DND-41 (cell line): ENCODE results near the gene CRIP1.

Source experiments
- ATAC-seq: fragments of 200-7000 bp; cut with Tn5 transposase; 3 replicates; pipeline ENCODE4 v1.9.1; 2021; ENCODE audit warnings: low read depth; ENCODE audit not compliant: insufficient read depth
- DNase-seq: peaks from one replicate; pipeline ENCODE4 v3.0.0-alpha.2; 2020
- H2AFZ ChIP-seq: 2 replicates; pipeline ENCODE4 v1.6.0; 2012; ENCODE audit warnings: low read depth, low read length
- H3K27ac ChIP-seq: 2 replicates; pipeline ENCODE4 v1.5.1; 2012; ENCODE audit warnings: low read length, inconsistent platforms
- H3K27me3 ChIP-seq: fragments of 200-600 bp; sonication (generic); 2 replicates; pipeline ENCODE4 v1.6.0; 2012; ENCODE audit warnings: low read length, mild to moderate bottlenecking, inconsistent platforms; ENCODE audit not compliant: insufficient read depth, poor library complexity
- H3K36me3 ChIP-seq: 2 replicates; pipeline ENCODE4 v1.5.1; 2012; ENCODE audit warnings: low read length, inconsistent platforms; ENCODE audit not compliant: insufficient read depth
- H3K4me1 ChIP-seq: 2 replicates; pipeline ENCODE4 v1.5.1; 2012; ENCODE audit warnings: mild to moderate bottlenecking, low read length; ENCODE audit not compliant: insufficient read depth
- H3K4me2 ChIP-seq: 2 replicates; pipeline ENCODE4 v1.6.0; 2012; ENCODE audit warnings: mild to moderate bottlenecking, moderate library complexity, low read length, inconsistent platforms; ENCODE audit not compliant: insufficient read depth
- H3K4me3 ChIP-seq, 2 experiments: fragments of 200-600 bp in 1 of 2; shearing (Covaris generic) in 1 of 2; 2 replicates each; pipeline ENCODE4 v1.5.1; 2012 to 2016; ENCODE audit warnings: inconsistent platforms in 2 of 2, low read length in 2 of 2, mild to moderate bottlenecking in 2 of 2, low read depth in 1 of 2, moderate library complexity in 1 of 2
- H3K79me2 ChIP-seq: 2 replicates; pipeline ENCODE4 v1.6.0; 2012; ENCODE audit warnings: low read length, inconsistent platforms; ENCODE audit not compliant: insufficient read depth
- H3K9ac ChIP-seq: 2 replicates; pipeline ENCODE4 v1.6.0; 2012; ENCODE audit warnings: low read depth, mild to moderate bottlenecking, inconsistent platforms, low read length, moderate library complexity
- H3K9me3 ChIP-seq: 2 replicates; pipeline ENCODE4 v1.5.1; 2012; ENCODE audit warnings: low read length, moderate library complexity, mild to moderate bottlenecking, inconsistent platforms; ENCODE audit not compliant: insufficient read depth, severe bottlenecking
- H4K20me1 ChIP-seq: 2 replicates; pipeline ENCODE4 v1.6.0; 2012; ENCODE audit warnings: low read length; ENCODE audit not compliant: insufficient read depth
- EZH2 ChIP-seq: IDR thresholded peaks from 3 replicates; pipeline ENCODE4 v1.6.1; 2012; ENCODE audit warnings: borderline replicate concordance, low read depth, mild to moderate bottlenecking, moderate library complexity, low read length, inconsistent platforms; ENCODE audit not compliant: severe bottlenecking
- TF ChIP-seq, protein P1 (sequence below): IDR thresholded peaks from 2 replicates; pipeline ENCODE4 v1.5.1; 2012; ENCODE audit warnings: borderline replicate concordance, low read length, moderate library complexity, mild to moderate bottlenecking; ENCODE audit not compliant: poor library complexity, severe bottlenecking; ENCODE audit errors: extremely low read depth

The CRIP1 gene

DNA sequence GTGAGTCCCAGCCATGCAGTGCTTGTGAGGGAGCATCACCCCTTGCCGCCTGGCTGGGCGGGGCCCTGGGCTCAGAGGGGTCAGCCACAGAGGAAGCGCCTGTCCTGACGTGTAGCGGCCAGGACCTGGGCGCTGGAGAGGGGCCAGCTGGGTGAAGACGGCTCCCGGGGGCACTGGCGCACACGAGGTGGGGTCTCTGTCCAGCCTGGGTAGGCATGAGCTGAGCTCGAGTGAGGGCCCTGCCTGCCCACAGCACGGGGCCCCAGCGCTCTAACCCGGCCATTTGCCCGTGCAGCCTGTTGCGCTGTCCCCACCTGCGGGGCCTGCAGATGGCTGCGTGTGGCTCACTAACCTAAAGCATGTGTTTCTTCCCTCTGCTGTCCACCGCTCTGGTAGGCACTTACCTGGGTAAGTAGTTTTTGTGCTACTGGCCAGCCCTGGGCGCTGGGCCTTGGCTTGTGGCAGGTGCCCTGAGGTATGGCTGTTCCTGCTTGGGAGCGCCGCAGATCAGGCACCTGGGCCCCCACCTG lies 18.7 kb upstream of the CRIP1 start:
- no peak for ATAC-seq
- H3K4me3 ChIP-seq: no peak overlapping the region
- no peaks in the 10 kb centered on the region for H3K79me2 ChIP-seq
- no peak overlapping the region for H3K9ac ChIP-seq
- no peak overlapping the region for H2AFZ ChIP-seq
- no peak for TF ChIP-seq EZH2
- TF ChIP-seq, protein P1, sequence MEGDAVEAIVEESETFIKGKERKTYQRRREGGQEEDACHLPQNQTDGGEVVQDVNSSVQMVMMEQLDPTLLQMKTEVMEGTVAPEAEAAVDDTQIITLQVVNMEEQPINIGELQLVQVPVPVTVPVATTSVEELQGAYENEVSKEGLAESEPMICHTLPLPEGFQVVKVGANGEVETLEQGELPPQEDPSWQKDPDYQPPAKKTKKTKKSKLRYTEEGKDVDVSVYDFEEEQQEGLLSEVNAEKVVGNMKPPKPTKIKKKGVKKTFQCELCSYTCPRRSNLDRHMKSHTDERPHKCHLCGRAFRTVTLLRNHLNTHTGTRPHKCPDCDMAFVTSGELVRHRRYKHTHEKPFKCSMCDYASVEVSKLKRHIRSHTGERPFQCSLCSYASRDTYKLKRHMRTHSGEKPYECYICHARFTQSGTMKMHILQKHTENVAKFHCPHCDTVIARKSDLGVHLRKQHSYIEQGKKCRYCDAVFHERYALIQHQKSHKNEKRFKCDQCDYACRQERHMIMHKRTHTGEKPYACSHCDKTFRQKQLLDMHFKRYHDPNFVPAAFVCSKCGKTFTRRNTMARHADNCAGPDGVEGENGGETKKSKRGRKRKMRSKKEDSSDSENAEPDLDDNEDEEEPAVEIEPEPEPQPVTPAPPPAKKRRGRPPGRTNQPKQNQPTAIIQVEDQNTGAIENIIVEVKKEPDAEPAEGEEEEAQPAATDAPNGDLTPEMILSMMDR: no peak
- H3K27ac ChIP-seq: no peak overlapping the region
- no peaks in the 10 kb centered on the region for H3K9me3 ChIP-seq
- H3K4me2 ChIP-seq: no peak overlapping the region
- no peaks in the 10 kb centered on the region for H3K4me1 ChIP-seq
- H3K27me3 ChIP-seq: no peaks in the 10 kb centered on the region
- H4K20me1 ChIP-seq: peaks cover 45% of the 10 kb centered on the region
- no peak for DNase-seq
- H3K36me3 ChIP-seq: peaks cover 67% of the 10 kb centered on the region

DNA sequence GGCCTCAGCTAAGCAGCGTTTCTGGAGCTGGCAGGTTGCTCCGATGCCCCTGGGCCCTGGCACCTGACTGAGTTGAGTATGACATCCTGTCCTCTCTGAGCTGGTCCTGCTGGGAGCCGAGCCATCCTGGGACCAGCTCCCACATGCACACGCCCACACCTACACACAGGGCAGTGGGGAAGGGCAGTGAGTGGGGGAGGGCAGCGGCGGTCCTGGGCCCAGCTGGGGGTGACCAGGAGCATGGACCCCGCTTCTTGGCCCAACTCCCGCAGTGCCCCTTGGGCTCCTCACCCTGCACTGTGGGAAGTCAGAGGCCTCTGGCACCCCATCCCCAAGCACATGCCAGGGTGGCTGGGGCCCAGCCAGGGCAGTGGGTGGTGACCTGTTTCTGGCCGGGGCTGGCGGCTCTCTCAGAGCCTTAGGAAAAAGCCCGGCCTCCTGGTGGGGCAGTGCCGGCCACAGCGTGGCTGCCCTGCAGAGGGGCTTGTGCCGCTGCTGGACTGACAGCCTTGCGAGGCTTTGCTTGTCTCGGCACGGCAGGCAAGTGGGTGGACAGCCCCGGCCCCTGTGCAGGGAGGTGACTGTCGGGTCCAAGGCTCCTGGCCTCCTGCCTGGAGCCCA lies 18.0 kb upstream of the CRIP1 start:
- no peaks in the 10 kb centered on the region for H3K9me3 ChIP-seq
- H3K4me1 ChIP-seq: peaks cover 5% of the 10 kb centered on the region
- H3K36me3 ChIP-seq: peaks cover 60% of the 10 kb centered on the region
- no peak overlapping the region for H3K4me2 ChIP-seq
- DNase-seq (no peak), ATAC-seq (no peak)
- H3K9ac ChIP-seq: no peak overlapping the region
- H4K20me1 ChIP-seq: peaks cover 49% of the 10 kb centered on the region
- H3K4me3 ChIP-seq: no peak overlapping the region
- H3K27ac ChIP-seq: no peak overlapping the region
- H2AFZ ChIP-seq: no peak overlapping the region
- H3K79me2 ChIP-seq: no peaks in the 10 kb centered on the region
- TF ChIP-seq, protein P1: no peak
- no peak for TF ChIP-seq EZH2
- no peaks in the 10 kb centered on the region for H3K27me3 ChIP-seq

DNA sequence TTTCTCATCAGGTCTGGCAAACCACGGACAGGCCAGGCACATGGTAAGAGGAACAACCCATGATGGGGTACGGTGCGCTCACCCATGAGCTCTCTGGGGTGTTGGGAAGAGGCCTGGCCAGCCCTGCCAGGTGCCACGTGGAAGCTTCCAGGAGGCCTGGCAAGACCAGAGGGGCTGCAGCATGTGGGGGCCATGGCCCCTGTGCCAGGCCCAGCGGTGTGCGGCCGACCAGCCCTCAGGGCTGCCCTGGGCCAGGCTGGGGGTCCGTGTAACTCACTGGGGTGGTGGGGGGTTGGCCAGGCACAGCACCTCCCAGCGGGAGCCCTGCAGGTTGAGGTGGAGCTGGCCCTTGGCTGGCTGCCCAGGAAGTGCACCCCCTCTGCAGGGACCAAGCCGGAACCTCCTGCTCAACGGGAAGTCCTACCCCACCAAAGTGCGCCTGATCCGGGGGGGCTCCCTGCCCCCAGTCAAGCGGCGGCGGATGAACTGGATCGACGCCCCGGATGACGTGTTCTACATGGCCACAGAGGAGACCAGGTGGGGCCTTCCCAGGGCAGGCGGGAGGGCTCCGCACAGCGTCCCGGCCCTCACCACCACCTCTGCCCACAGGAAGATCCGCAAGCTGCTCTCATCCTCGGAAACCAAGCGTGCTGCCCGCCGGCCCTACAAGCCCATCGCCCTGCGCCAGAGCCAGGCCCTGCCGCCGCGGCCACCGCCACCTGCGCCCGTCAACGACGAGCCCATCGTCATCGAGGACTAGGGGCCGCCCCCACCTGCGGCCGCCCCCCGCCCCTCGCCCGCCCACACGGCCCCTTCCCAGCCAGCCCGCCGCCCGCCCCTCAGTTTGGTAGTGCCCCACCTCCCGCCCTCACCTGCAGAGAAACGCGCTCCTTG lies 17.0 kb upstream of the CRIP1 start:
- no peak for TF ChIP-seq EZH2
- TF ChIP-seq, protein P1: no peak
- Histone ChIP-seq H3K27me3 (no peaks in the 10 kb centered on the region), H3K4me2 (no peak overlapping the region), H3K9me3 (no peaks in the 10 kb centered on the region), H3K36me3 (peaks cover 51% of the 10 kb centered on the region), H2AFZ (no peak overlapping the region), H3K79me2 (no peaks in the 10 kb centered on the region), H3K27ac (no peak overlapping the region), H3K4me3 (no peak overlapping the region), H4K20me1 (peaks cover 51% of the 10 kb centered on the region), H3K4me1 (peaks cover 12% of the 10 kb centered on the region), H3K9ac (no peak overlapping the region)
- ATAC-seq: no peak
- no peak for DNase-seq
